Activated CD4-positive, alpha-beta T cell treated with anti-CD3 and anti-CD28 coated beads, Interleukin-2, amount 10 ng/mL, durations not matched to agents 24 days and 14 days (primary cell): ENCODE measurements around the gene DGKZ. TPM values are rescaled to one million over a fixed set of nuclear protein-coding genes. Genes with fewer than 3 reads are reported as not detected.

Experiments
- DNase-seq: peaks from one replicate; pipeline ENCODE4 v3.0.0; 2022
- H3K27ac Mint-ChIP-seq: one replicate; pipeline ENCODE4 v1.8.0; 2022; ENCODE audit warnings: mild to moderate bottlenecking, mixed read lengths
- H3K27me3 Mint-ChIP-seq: one replicate; pipeline ENCODE4 v1.8.0; 2022; ENCODE audit warnings: mixed read lengths
- H3K36me3 Mint-ChIP-seq: one replicate; pipeline ENCODE4 v1.8.0; 2022; ENCODE audit warnings: low read depth, mild to moderate bottlenecking, mixed read lengths
- H3K4me1 Mint-ChIP-seq: one replicate; pipeline ENCODE4 v1.8.0; 2021; ENCODE audit warnings: mixed read lengths
- H3K4me3 Mint-ChIP-seq: one replicate; pipeline ENCODE4 v1.8.0; 2022; ENCODE audit warnings: mild to moderate bottlenecking, moderate library complexity, mixed read lengths
- H3K9me3 Mint-ChIP-seq: one replicate; pipeline ENCODE4 v1.8.0; 2021; ENCODE audit warnings: mixed read lengths
- intact Hi-C: fragments of 100-400 bp; cut with micrococcal nuclease; formaldehyde crosslinking; loops from one replicate; pipeline ENCODE4 v1.15.1; 2023
- total RNA-seq: library from RNA; stranded (reverse); gene quantifications from 2 replicates; pipeline ENCODE4 v1.2.3, GENCODE V29; 2022

DGKZ gene
- total RNA-seq, 1 donor from 2014 or later, result 87.4 TPM

DNA sequence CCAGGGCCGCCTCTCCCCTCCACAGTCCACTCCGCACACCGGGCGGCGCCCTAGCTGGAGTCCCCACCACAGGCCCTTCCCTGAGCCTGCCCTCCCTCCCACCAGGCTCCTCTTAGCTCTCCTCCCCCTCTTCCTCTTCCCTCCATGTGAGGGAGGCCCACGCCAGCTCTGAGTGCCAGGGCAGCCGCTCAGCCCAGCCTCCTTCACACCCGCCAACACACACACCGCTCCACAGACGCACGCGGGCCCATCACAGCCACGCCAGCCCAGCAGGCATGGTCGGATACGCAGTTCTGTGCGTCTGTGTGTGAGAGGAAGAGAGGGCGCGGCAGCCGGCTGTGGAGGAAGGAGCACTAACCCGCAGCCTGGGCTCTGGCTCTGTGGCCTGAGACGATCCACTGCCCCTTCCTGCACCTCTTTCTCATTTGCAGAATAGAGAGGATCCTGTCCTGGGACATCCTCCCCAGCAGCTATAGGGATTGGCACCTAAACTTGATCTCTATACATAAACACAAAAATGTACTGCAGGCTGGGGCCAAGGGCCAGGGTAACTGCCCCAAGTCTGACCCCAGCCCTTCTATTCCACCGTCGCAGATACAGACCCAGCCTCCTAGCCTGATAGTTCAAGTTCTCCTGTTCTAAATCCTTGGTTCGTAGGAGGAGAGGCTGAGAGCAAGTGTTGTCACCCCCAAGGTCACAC is 40.8 kb downstream of the DGKZ start:
- Mint-ChIP-seq H3K4me3 (peak overlapping the region; percentile 29), H3K4me1 (peaks cover 24% of the 10 kb centered on the region), H3K27ac (peak overlapping the region; percentile 58), H3K9me3 (no peaks in the 10 kb centered on the region), H3K36me3 (peaks cover 1% of the 10 kb centered on the region), H3K27me3 (peaks cover 60% of the 10 kb centered on the region)
- intact Hi-C loops, result loop anchor here (2.0 kb wide), 1 partner anchor 39 kb away; no protein-coding TSS in a partner anchor
- peak; percentile 76 for DNase-seq

DNA sequence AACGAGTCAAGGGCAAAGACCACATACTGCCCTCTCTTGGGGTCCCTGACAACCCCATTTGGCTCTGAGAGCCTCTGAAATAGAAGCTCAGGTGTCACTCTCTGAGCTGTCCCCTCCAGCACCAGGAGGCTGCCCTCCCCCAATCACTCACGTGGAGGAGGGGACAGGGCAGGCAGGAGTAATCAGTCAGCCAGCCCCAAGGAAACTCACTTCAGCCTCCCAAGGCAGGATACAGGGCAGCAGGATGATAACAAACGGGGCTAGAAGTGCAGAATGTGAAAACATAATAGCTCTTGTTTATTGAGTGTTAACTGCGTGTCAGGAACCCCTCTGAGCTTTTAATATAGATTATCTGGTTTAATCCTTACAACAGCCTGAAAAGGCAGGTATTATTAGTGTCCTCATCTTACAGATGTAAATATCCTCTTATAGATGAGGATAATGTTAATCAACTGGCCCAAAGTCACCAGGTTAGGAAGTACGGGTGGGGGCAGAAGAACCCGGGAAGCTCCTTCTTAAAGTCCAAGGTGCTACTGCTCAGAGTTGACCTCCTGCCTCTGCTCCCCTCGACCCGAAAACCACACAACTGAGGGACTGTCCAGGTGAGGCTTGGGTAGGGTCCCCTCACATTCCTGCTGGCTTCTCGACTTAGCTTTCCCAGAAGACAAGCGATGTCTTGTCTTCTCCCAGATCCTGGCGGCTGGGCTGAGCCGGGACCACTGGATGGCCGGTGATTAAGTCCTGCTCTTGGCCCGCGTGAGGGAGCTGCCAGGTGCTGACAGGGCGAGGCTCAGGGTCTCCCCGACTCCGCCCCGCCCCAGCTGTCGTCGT is 41.6 kb downstream of the DGKZ start:
- peaks cover 62% of the 10 kb centered on the region for H3K27me3 Mint-ChIP-seq
- H3K36me3 Mint-ChIP-seq, result peaks cover 1% of the 10 kb centered on the region
- no peaks in the 10 kb centered on the region for H3K9me3 Mint-ChIP-seq
- peaks cover 26% of the 10 kb centered on the region for H3K4me1 Mint-ChIP-seq
- H3K4me3 Mint-ChIP-seq, result peak overlapping the region; percentile 29
- no peak overlapping the region for H3K27ac Mint-ChIP-seq
- intact Hi-C loops, result loop anchor here (1.0 to 2.0 kb wide), 5 partner anchors 8 to 228 kb away; partner anchors contain the start of genes ATG13, HARBI1 and MDK
- DNase-seq, result no peak

DNA sequence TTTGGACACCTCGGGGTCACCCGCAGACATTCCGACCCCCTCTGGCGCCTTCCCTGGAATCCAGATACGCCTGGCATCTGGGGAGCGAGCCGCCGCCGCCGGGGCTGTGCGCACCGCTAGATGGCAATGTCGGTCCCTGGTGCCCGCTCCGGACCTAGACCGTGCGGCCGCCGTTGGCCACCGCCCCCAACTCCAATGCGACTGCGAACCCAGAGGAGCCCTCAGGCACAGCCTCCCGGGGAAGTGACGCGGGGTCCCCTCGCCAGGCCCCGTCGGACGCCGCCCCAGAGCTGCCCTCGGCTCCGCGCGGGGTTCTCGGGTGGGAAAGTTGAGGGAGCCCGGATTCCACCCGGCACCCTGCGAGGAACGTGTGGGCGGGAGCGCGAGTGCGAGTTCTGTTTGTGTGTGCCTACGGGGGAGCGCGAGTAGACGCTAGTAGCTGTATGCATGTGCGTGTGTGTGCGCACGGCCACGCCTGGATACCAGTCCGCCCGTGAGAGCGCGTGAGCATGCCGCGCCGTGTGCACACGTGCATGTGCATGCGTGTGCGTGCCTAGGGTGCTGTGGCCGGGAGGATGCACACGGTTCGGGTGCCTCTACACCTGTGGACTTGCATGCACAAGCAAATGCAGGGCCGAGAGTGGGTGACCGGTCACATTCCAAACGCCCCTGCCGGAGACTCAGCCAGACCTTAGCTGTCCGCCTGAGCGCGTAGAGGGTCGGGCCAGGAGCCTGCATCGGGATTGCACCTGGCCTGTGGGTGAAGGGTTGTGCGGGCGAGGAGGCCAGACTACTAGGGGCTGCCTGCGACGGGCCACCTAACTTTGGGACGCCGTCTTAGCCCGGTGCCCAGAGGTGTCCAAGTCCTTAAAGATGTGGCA is 42.4 kb downstream of the DGKZ start:
- peaks cover 1% of the 10 kb centered on the region for H3K36me3 Mint-ChIP-seq
- intact Hi-C loops, result loop anchor here (1.0 to 2.0 kb wide), 5 partner anchors 8 to 228 kb away; partner anchors contain the start of genes ATG13, HARBI1 and MDK
- peak; percentile 88 for DNase-seq
- peaks cover 62% of the 10 kb centered on the region for H3K27me3 Mint-ChIP-seq
- no peaks in the 10 kb centered on the region for H3K9me3 Mint-ChIP-seq
- peak overlapping the region; percentile 17 for H3K27ac Mint-ChIP-seq
- H3K4me1 Mint-ChIP-seq, result peaks cover 26% of the 10 kb centered on the region
- peak overlapping the region; percentile 72 for H3K4me3 Mint-ChIP-seq

DNA sequence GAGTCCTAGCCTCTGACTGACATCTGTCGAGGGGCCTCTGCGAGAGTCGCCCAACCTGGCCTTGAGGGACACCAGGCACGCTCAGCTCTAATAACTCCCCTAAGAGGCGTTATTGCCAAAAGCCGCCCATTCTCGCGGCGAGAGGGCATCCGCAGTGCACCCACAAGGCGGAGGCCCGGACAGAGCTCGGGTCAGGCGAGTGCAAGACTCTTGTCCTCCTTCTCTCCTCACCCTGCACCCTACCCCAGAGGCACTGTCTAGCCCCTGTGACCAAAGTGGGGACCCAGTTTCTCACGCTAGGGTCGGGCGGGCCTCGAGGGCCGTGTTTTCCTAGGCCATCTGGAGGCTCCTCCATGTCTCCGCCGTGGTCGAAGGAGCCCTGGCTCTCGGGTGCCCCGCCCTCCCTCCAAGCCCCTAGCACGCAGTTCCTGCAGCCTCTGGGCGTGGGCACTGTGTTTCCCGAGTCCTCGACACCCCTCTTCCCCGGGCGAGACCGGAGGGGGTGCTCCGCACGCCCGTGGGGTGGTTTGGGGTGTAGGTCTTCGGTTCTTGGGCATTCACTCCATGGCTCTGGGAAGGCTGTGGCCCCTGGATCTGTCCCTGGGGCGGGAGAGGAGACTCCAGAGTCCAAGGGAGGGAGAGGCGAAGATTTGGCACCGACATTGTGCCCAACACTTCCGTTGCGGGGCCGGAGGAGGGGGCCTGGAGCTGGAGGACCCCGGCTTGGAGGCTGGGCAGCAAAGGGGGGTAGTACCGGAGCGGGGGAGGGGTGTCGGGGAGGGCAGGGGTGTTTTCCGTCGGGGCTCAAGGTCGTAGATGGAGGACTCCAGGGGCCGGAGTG is 43.3 kb downstream of the DGKZ start:
- Mint-ChIP-seq H3K4me1 (peaks cover 26% of the 10 kb centered on the region), H3K4me3 (peak overlapping the region; percentile 72), H3K27ac (no peak overlapping the region), H3K27me3 (peaks cover 61% of the 10 kb centered on the region), H3K9me3 (no peaks in the 10 kb centered on the region), H3K36me3 (peaks cover 1% of the 10 kb centered on the region)
- no peak for DNase-seq
- intact Hi-C loops, result no loop called here

DNA sequence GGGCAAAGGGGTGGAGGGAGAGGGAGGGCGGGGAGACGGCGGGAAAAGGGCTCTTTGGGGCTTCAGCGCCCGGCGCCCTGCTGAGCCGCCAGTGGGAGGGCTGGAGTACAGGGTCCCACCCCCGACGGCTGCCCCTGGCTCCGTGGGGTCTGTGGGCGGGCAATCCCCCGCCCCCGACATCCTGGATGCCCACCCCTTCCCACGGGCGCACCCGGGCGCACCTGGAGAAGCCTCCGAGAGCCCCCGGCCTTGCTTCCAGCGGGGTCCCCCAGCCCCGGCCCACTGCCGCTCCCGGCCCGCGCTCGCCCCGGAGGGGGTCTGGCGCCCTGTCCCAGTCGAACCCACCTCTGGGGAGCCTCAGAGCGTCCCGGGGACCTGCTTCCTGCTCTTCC is 43.9 kb downstream of the DGKZ start:
- Mint-ChIP-seq H3K27me3 (peaks cover 55% of the 10 kb centered on the region), H3K4me1 (peaks cover 26% of the 10 kb centered on the region), H3K36me3 (peaks cover 1% of the 10 kb centered on the region), H3K4me3 (no peak overlapping the region), H3K27ac (no peak overlapping the region), H3K9me3 (no peaks in the 10 kb centered on the region)
- intact Hi-C loops, result no loop called here
- DNase-seq, result no peak

DNA sequence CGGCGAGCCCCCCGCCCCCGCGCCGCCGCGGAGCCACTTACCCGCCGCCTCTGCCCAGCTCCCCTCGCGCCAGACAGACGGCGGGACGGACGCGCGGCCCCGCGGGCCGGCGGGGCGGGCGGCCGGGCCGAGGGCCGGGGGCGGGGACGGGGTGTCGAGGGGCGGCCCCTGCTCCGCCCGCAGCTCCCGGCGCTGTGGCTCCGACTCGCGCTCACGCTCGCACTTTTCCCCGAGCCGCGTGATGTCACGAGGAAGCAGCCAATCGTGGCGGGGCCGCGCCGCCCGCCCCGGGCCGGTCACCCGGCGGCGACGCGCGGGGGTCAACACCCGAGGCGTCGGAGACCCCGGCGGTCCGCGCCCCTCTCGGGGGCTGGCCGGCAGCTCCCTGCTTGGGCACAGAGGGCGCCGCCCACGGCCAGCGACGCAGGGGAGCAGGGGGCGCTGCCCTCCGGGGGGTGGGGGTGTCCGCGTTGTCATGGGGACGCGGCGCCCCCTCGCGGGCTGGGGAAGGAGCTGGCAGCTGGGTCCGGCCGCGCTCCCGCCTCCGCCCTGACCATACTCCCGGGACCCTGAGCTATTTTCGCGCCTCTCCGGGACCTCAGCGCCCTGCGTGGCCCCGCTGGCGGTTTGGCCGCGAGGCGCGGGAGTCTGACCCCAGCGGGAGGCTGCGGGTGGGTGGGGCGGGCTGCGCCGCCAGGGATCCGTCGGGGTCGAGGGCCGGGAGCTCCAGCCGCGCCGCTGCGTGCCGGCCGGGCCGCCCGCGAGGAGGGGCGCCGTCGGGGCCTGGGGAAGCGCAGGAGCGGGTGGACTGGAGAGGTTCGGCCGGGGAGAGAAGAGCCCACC is 44.5 kb downstream of the DGKZ start, which contains the start of gene CHRM4:
Gene CHRM4 (minus strand): TSS at position 199 of the 843 bp plus-strand sequence. CDS start 5,219 bp downstream, outside the sequence.
- intact Hi-C loops, result no loop called here
- H3K27me3 Mint-ChIP-seq, result peaks cover 49% of the 10 kb centered on the region
- peaks cover 4% of the 10 kb centered on the region for H3K36me3 Mint-ChIP-seq
- peak; percentile 82 for DNase-seq
- H3K9me3 Mint-ChIP-seq, result no peaks in the 10 kb centered on the region
- peaks cover 23% of the 10 kb centered on the region for H3K4me1 Mint-ChIP-seq
- H3K4me3 Mint-ChIP-seq, result peak within 1 kb of the TSS; percentile 87
- no peak within 1 kb of the TSS for H3K27ac Mint-ChIP-seq

DNA sequence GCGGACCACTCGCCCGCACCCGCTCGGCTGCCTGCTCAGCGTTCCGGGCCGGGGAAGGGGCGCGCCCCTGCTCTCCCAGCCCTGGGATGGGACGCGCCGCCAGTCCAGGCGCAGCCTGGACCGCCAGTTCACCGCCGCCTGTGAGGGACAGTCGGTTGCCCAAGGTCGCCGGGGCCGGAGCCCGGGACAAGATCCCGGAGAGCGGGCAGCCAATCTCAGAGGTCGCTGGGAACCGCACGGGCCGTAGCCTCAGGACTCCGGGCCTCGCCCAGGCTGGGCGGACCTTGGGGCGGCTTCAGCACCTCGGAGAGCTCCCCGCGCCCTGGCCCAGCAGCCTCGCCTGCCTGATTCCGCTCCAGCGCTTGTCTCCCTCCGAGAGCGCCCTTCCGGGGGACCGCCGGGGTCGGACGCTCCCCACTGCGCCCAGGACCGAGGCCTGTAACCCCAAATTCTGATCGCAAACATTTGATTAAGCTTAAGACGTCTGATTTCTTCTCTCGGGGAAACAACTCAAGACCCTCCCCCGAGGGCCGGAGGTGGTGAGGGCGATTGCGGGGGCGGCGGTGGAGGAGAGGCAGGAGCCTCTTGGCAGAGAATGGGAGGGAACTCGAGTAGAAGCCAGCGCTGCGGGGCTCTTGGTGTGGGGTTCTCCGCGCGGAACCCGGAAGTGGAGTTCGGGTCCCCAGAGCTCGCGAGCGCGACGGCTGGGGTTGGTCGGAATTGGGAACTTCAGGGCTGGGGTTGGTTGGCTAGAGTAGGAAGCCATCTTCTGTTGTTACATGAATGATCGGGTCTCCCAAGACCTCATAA is 45.4 kb downstream of the DGKZ start:
- Mint-ChIP-seq H3K27ac (peak overlapping the region; percentile 9), H3K4me1 (peaks cover 18% of the 10 kb centered on the region), H3K36me3 (peaks cover 9% of the 10 kb centered on the region), H3K9me3 (no peaks in the 10 kb centered on the region), H3K27me3 (peaks cover 42% of the 10 kb centered on the region), H3K4me3 (peak overlapping the region; percentile 87)
- intact Hi-C loops, result no loop called here
- peak; percentile 96 for DNase-seq

DNA sequence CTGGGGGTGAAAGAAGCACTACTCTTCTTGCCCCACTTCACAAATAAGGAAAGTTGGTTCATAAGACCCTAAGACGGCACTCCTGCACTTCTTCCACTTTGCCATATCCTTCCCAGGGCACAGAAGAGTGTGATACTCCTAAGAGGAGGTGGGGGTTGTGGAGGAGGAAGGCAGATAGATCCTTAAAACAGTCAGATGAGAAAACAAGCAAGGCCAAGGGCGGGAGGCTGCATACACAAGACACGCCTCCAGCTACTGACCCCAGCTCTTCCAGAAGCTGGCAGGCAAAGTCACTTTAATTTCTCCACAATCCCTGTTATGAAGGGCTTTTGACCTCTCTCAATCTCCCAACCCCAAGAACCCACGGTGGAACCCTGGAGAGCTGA is 46.0 kb downstream of the DGKZ start:
- peak overlapping the region; percentile 87 for H3K4me3 Mint-ChIP-seq
- H3K9me3 Mint-ChIP-seq, result no peaks in the 10 kb centered on the region
- H3K36me3 Mint-ChIP-seq, result peaks cover 11% of the 10 kb centered on the region
- H3K27me3 Mint-ChIP-seq, result peaks cover 38% of the 10 kb centered on the region
- no peak overlapping the region for H3K27ac Mint-ChIP-seq
- no peak for DNase-seq
- intact Hi-C loops, result no loop called here
- H3K4me1 Mint-ChIP-seq, result peaks cover 14% of the 10 kb centered on the region

DNA sequence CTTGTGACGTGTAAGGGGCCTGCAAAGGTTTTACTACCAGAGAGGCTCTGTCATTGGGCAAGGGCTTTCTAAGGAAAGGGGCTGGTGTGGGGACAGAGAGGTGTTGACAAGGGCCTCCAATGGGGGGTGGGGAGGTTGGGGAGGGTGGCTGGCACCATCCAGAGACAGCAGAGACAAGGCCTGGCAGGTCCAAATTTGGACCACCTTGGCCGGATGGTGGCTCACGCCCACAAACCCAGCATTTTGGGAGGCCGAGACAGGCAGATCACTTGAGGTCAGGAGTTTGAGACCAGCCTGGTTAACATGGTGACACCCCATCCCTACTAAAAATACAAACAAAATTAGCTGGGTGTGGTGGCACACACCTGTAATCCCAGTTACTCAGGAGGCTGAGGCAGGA is 46.5 kb downstream of the DGKZ start:
- Mint-ChIP-seq H3K27ac (no peak overlapping the region), H3K9me3 (no peaks in the 10 kb centered on the region), H3K4me3 (no peak overlapping the region), H3K27me3 (peaks cover 34% of the 10 kb centered on the region), H3K4me1 (peaks cover 10% of the 10 kb centered on the region), H3K36me3 (peaks cover 11% of the 10 kb centered on the region)
- intact Hi-C loops, result no loop called here
- DNase-seq, result no peak

DNA sequence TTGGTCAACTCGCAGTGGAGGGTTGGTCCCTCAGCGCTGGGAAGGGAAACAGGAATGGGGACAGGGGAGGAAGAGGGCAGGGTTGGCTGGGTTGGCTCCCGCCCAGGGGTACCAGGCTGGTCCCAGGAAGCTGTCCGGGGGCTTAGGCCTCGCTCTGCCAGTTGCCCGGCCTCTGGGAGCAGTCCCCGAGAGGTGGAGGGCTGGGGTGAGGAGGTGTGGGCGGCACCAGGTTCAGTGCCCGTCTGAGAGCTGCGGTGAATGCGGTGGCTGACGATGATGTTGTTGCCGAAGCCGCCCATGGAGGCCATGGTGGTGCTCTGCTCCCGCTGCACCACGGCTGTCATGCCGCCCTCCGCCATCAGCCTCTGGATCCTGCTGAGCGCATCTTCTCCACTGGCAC is 50.3 kb downstream of the DGKZ start:
- H3K9me3 Mint-ChIP-seq, result no peaks in the 10 kb centered on the region
- no peak for DNase-seq
- peaks cover 11% of the 10 kb centered on the region for H3K27me3 Mint-ChIP-seq
- H3K4me1 Mint-ChIP-seq, result peaks cover 7% of the 10 kb centered on the region
- intact Hi-C loops, result no loop called here
- peaks cover 19% of the 10 kb centered on the region for H3K36me3 Mint-ChIP-seq
- H3K27ac Mint-ChIP-seq, result no peak overlapping the region
- H3K4me3 Mint-ChIP-seq, result no peak overlapping the region

DNA sequence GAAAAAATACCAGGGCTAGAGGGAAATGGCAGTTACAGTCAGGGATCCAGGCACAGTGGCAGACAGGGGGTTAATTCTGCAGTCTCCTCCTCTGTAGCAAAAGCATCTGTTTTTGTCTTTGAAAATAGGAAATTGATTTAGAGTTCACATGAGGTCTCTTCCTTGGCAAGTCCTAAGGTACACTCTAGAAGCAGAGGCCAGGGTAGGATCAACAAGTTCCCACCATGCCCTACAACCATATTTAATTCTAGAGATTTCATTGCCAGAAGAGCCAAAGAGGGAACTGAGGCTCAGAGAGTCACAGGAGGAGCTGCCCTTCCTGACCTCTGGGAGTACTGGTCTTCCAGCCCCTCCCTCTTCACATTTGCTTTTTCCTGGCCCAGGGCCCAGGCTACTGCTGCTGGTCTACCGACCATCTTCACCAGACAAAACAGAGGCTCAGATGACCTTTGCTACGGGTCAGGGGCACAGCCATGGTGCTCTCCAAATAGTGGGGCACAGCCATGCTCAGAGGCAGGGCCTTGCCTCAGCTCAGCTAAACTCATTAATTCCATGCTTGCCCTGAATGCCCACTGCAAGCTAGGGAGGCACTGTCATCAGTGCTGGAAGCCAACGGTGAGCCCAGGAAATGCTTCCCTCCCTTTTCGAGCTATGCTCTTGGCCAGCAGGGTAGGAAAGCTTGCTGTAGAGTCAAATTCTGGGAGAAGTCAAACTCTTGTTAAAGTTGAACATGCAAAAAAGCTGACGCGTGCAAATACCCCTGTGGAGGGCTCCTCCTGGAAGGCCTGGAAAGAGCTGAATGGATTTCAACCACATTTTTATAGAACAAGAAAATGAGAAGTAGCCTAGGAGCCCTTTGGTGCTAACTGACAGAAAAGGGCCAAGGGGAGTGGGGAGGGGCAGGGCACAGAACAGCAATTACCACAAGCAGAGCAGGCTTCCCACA is 56.0 kb downstream of the DGKZ start:
- Mint-ChIP-seq H3K36me3 (peaks cover 28% of the 10 kb centered on the region), H3K27ac (no peak overlapping the region), H3K4me3 (no peak overlapping the region), H3K27me3 (no peaks in the 10 kb centered on the region), H3K9me3 (no peaks in the 10 kb centered on the region), H3K4me1 (no peaks in the 10 kb centered on the region)
- no peak for DNase-seq
- intact Hi-C loops, result no loop called here
